Stimulated activated CD8-positive, alpha-beta memory T cell treated with anti-CD3 and anti-CD28 coated beads, Interleukin-7, amount 100 ng/mL, for 48 hours (primary cell): ENCODE measurements around the gene OR51F2.
"Not testable (repeated sequence)": the region's sequence is repeated elsewhere in the genome, so short reads cannot be mapped to it uniquely, and the experiment has no call there.

Source experiments
- DNase-seq, 2 donors: peaks; one replicate each; pipeline ENCODE4 v3.0.0-alpha.2; 2020; ENCODE audit warnings: low read depth in 1 of 2; ENCODE audit errors: extremely low read depth in 1 of 2

Gene OR51F2

GRCh38 chr11:4821021-4821420, at the start of gene OR51F2:
TSS of gene OR51F2 (plus strand) at chr11:4821321. CDS start at chr11:4821422, 101 bp downstream.
- DNase-seq, result no peak

GRCh38 chr11:4782454-4782853, 38.7 kb upstream of the OR51F2 start:
- no peak for DNase-seq

GRCh38 chr11:4797206-4797605, 23.9 kb upstream of the OR51F2 start:
- DNase-seq, result no peak

GRCh38 chr11:4798427-4799183, 22.5 kb upstream of the OR51F2 start:
- no peak for DNase-seq

GRCh38 chr11:4801316-4801715, 19.8 kb upstream of the OR51F2 start:
- DNase-seq, result not testable (repeated sequence)

- DNase-seq, result no peak
Observed at GRCh38 chr11:4804280-4804679, 16.8 kb upstream of the OR51F2 start, which contains the start of gene OR52R1. TSS of gene OR52R1 (minus strand) at chr11:4804380. CDS start at chr11:4804380, 0 bp downstream.

- no peak for DNase-seq
Observed at GRCh38 chr11:4808476-4808875, 12.6 kb upstream of the OR51F2 start.

GRCh38 chr11:4809246-4809645, 11.9 kb upstream of the OR51F2 start:
- DNase-seq, result no peak

- no peak for DNase-seq
Observed at GRCh38 chr11:4825132-4825531, 4.0 kb downstream of the OR51F2 start.

GRCh38 chr11:4826425-4826824, 5.3 kb downstream of the OR51F2 start:
- no peak for DNase-seq

GRCh38 chr11:4830346-4830745, 9.2 kb downstream of the OR51F2 start:
- no peak for DNase-seq

- DNase-seq, result no peak
Observed at GRCh38 chr11:4830909-4831308, 9.8 kb downstream of the OR51F2 start.

GRCh38 chr11:4839851-4840549, 18.9 kb downstream of the OR51F2 start:
- DNase-seq, result no peak

GRCh38 chr11:4848908-4849532, 27.9 kb downstream of the OR51F2 start, which contains the start of gene OR51S1:
TSS of gene OR51S1 (minus strand) at chr11:4849208. CDS start at chr11:4849208, 0 bp downstream.
- DNase-seq, result no peak

- DNase-seq, result no peak
Observed at GRCh38 chr11:4851033-4851432, 29.9 kb downstream of the OR51F2 start.

- DNase-seq, result not testable (repeated sequence)
Observed at GRCh38 chr11:4854286-4854685, 33.2 kb downstream of the OR51F2 start.

GRCh38 chr11:4862447-4863236, 41.5 kb downstream of the OR51F2 start:
- no peak for DNase-seq

- no peak for DNase-seq
Observed at GRCh38 chr11:4863876-4864275, 42.8 kb downstream of the OR51F2 start.

- DNase-seq, result no peak
Observed at GRCh38 chr11:4865855-4866254, 44.7 kb downstream of the OR51F2 start.
